WTC11 (cell line): ENCODE results near the gene TMCC1. TPM values are rescaled to one million over a fixed set of nuclear protein-coding genes. Genes with fewer than 3 reads are reported as not detected.

Experiments
- ATAC-seq: fragments of 200-7000 bp; cut with Tn5 transposase; 2 replicates; pipeline ENCODE4 v1.10.0; 2021; ENCODE audit warnings: mild to moderate bottlenecking, moderate library complexity
- CTCF ChIA-PET: fragments of 300-600 bp; sonication (Branson Sonifier 250); formaldehyde crosslinking; loops from one replicate; lab custom pipeline; 2021; ENCODE audit warnings: antibody characterized with exemption; lab: Charles Lee
- POLR2A ChIA-PET: fragments of 350-600 bp; sonication (Branson Sonifier 250); formaldehyde crosslinking; loops from one replicate; lab custom pipeline; 2021; ENCODE audit warnings: antibody characterized with exemption; lab: Charles Lee
- DNase-seq: peaks from one replicate; pipeline ENCODE4 v3.0.0; 2021; ENCODE audit warnings: low spot score
- H3K27ac Mint-ChIP-seq: 2 replicates; pipeline ENCODE4 v1.8.0; 2021; ENCODE audit warnings: mixed read lengths
- H3K27me3 Mint-ChIP-seq: 2 replicates; pipeline ENCODE4 v1.8.0; 2021; ENCODE audit warnings: low read depth, mild to moderate bottlenecking, moderate library complexity, mixed read lengths
- H3K36me3 Mint-ChIP-seq: 2 replicates; pipeline ENCODE4 v1.8.0; 2021; ENCODE audit warnings: mixed read lengths
- H3K4me1 Mint-ChIP-seq: 2 replicates; pipeline ENCODE4 v1.8.0; 2022; ENCODE audit warnings: mixed read lengths
- H3K4me3 Mint-ChIP-seq: 2 replicates; pipeline ENCODE4 v1.8.0; 2021; ENCODE audit warnings: mild to moderate bottlenecking, moderate library complexity, mixed read lengths
- H3K9me3 Mint-ChIP-seq: 2 replicates; pipeline ENCODE4 v1.8.0; 2021; ENCODE audit warnings: mixed read lengths
- ATF1 ChIP-seq: sonication (generic); formaldehyde crosslinking; IDR thresholded peaks from 2 replicates; pipeline ENCODE4 v1.8.1; 2023; ENCODE audit warnings: mild to moderate bottlenecking, moderate library complexity, missing genetic modification reagents
- CBFB ChIP-seq: sonication (generic); formaldehyde crosslinking; IDR thresholded peaks from 2 replicates; pipeline ENCODE4 v1.8.1; 2022; ENCODE audit warnings: mild to moderate bottlenecking, low read depth, missing genetic modification reagents
- CDX4 ChIP-seq: fragments of 250-450 bp; sonication (Bioruptor Pico); IDR thresholded peaks from 2 replicates; pipeline ENCODE4 v1.9.0; 2021; ENCODE audit warnings: moderate library complexity, mild to moderate bottlenecking, inconsistent platforms, borderline replicate concordance
- CREM ChIP-seq: sonication (generic); formaldehyde crosslinking; IDR thresholded peaks from 2 replicates; pipeline ENCODE4 v1.8.1; 2022; ENCODE audit warnings: mild to moderate bottlenecking, missing genetic modification reagents, moderate library complexity
- E2F5 ChIP-seq: sonication (generic); formaldehyde crosslinking; IDR thresholded peaks from 2 replicates; pipeline ENCODE4 v1.8.1; 2022; ENCODE audit warnings: mild to moderate bottlenecking, moderate library complexity, missing genetic modification reagents
- FOXK1 ChIP-seq: sonication (generic); formaldehyde crosslinking; IDR thresholded peaks from 2 replicates; pipeline ENCODE4 v1.8.0; 2022; ENCODE audit warnings: mild to moderate bottlenecking, moderate library complexity, missing genetic modification reagents
- GABPB1 ChIP-seq: sonication (generic); formaldehyde crosslinking; IDR thresholded peaks from 2 replicates; pipeline ENCODE4 v1.8.1; 2023; ENCODE audit warnings: mild to moderate bottlenecking, missing genetic modification reagents
- IRF2 ChIP-seq: sonication (generic); formaldehyde crosslinking; IDR thresholded peaks from 2 replicates; pipeline ENCODE4 v1.8.0; 2022; ENCODE audit warnings: low read depth, missing genetic modification reagents, borderline replicate concordance
- KAT7 ChIP-seq: sonication (generic); formaldehyde crosslinking; IDR thresholded peaks from 2 replicates; pipeline ENCODE4 v1.8.1; 2023; ENCODE audit warnings: missing genetic modification reagents, mild to moderate bottlenecking, borderline replicate concordance
- MLX ChIP-seq: sonication (generic); formaldehyde crosslinking; IDR thresholded peaks from 2 replicates; pipeline ENCODE4 v1.8.1; 2023; ENCODE audit warnings: mild to moderate bottlenecking, missing genetic modification reagents, moderate library complexity
- NFE2L1 ChIP-seq: sonication (generic); formaldehyde crosslinking; IDR thresholded peaks from 2 replicates; pipeline ENCODE4 v1.8.1; 2023; ENCODE audit warnings: missing genetic modification reagents
- NR1H2 ChIP-seq: sonication (generic); formaldehyde crosslinking; IDR thresholded peaks from 2 replicates; pipeline ENCODE4 v1.9.0; 2021; ENCODE audit warnings: mild to moderate bottlenecking, moderate library complexity, missing genetic modification reagents
- NR2C2 ChIP-seq: sonication (generic); formaldehyde crosslinking; IDR thresholded peaks from 2 replicates; pipeline ENCODE4 v1.8.0; 2022; ENCODE audit warnings: mild to moderate bottlenecking, missing genetic modification reagents
- SP1 ChIP-seq: sonication (generic); formaldehyde crosslinking; conservative IDR thresholded peaks from 2 replicates; pipeline ENCODE4 v1.8.1; 2022; ENCODE audit warnings: missing genetic modification reagents
- TCF7 ChIP-seq: sonication (generic); formaldehyde crosslinking; IDR thresholded peaks from 2 replicates; pipeline ENCODE4 v1.8.0; 2022; ENCODE audit warnings: mild to moderate bottlenecking, low read depth, missing genetic modification reagents, moderate library complexity
- TEAD1 ChIP-seq: sonication (generic); formaldehyde crosslinking; IDR thresholded peaks from 2 replicates; pipeline ENCODE4 v1.8.0; 2022; ENCODE audit warnings: mild to moderate bottlenecking, missing genetic modification reagents
- TEAD4 ChIP-seq: sonication (generic); formaldehyde crosslinking; IDR thresholded peaks from 2 replicates; pipeline ENCODE4 v1.8.0; 2022; ENCODE audit warnings: mild to moderate bottlenecking, missing genetic modification reagents
- TP53 ChIP-seq: sonication (generic); formaldehyde crosslinking; IDR thresholded peaks from 2 replicates; pipeline ENCODE4 v1.8.1; 2023; ENCODE audit warnings: mild to moderate bottlenecking, missing genetic modification reagents
- ZBTB21 ChIP-seq: sonication (generic); formaldehyde crosslinking; IDR thresholded peaks from 2 replicates; pipeline ENCODE4 v1.8.1; 2023; ENCODE audit warnings: mild to moderate bottlenecking, missing genetic modification reagents, borderline replicate concordance
- ZBTB43 ChIP-seq: sonication (generic); formaldehyde crosslinking; IDR thresholded peaks from 2 replicates; pipeline ENCODE4 v1.8.1; 2023; ENCODE audit warnings: mild to moderate bottlenecking, missing genetic modification reagents
- ZNF281 ChIP-seq: sonication (generic); formaldehyde crosslinking; IDR thresholded peaks from 2 replicates; pipeline ENCODE4 v1.8.0; 2023; ENCODE audit warnings: mild to moderate bottlenecking, missing genetic modification reagents
- total RNA-seq: library from RNA; stranded (reverse); gene quantifications from 3 replicates; pipeline ENCODE4 v1.2.3, GENCODE V29; 2021
- TF ChIP-seq, protein P1 (sequence below): sonication (generic); formaldehyde crosslinking; IDR thresholded peaks from 2 replicates; pipeline ENCODE4 v1.8.0; 2023; ENCODE audit warnings: missing genetic modification reagents, mild to moderate bottlenecking, borderline replicate concordance
- TF ChIP-seq, protein P2 (sequence below): sonication (generic); formaldehyde crosslinking; IDR thresholded peaks from 2 replicates; pipeline ENCODE4 v1.8.0; 2022; ENCODE audit warnings: mild to moderate bottlenecking, missing genetic modification reagents

The TMCC1 gene
- total RNA-seq, 1 experiment from 2014 or later: 29.3 TPM

DNA sequence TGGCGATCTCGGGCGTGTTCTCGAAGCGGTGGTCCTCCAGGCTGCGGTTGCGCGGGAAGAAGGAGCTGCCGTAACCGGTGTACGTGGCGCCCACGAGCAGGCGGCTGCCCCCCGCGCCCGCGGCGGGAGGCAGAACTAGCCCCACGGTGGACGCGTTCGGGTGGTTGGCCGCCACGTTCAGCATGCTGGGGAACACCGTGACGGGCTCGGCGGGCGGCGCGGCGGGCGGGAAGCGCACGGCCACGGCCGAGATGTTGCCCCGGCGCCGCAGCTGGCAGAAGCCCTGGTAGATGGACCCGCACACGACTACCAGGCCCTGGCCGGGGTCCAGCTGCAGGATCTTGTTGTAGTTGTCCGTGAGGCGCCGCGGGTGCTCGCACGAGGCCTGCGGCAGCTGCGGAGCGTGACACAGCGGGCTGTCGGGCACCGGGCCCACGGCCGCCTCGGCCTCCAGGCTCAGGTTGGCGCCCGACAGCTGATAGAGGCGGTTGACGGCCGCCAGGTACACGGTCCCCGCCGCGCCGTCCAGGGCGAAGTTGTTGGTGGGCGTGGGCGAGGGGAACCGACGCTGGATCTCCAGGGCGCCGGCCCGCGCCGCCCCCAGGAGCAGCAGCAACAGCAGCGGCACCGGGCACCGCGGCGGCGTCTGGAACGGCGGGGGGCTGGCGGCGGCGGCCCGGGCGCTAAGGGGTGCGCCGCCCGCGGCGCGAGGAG lies 287.4 kb downstream of the TMCC1 start (continued):
- TF ChIP-seq FOXK1 (CRISPR knock-in tag): no peak
- TF ChIP-seq, all 79 proteins: peak for 11

- DNase-seq (peak; percentile 70), ATAC-seq (peak; percentile 11)
- Mint-ChIP-seq H3K27ac (no peak overlapping the region; the same call in 1 of the 2 replicates), H3K36me3 (no peaks in the 10 kb centered on the region), H3K27me3 (peaks cover 39% of the 10 kb centered on the region), H3K4me1 (peaks cover 64% of the 10 kb centered on the region), H3K4me3 (peak overlapping the region; percentile 90), H3K9me3 (no peaks in the 10 kb centered on the region)
- ChIA-PET POLR2A (interaction anchor here (0.8 to 1.4 kb wide), 3 partner anchors 11 to 165 kb away, joined by 3 read pairs; partner anchors contain the start of genes IFT122 and MBD4), CTCF (interaction anchor here (0.6 to 4.3 kb wide), 12 partner anchors 9 to 329 kb away, joined by 3 to 40 read pairs (median 4); no protein-coding TSS in a partner anchor)
- TF ChIP-seq GABPB1 (CRISPR knock-in tag) (no peak), E2F5 (CRISPR knock-in tag) (peak; percentile 53; the same call in 1 of the 2 replicates), SP1 (CRISPR knock-in tag) (0 out of 2 replicates have a peak, but pooled peaks have one; percentile 11), NR2C2 (no peak), CBFB (CRISPR knock-in tag) (no peak), CDX4 (CRISPR knock-in tag) (no peak), ZBTB21 (CRISPR knock-in tag) (no peak), TEAD1 (CRISPR knock-in tag) (0 out of 2 replicates have a peak, but pooled peaks have one; percentile 32), ZNF281 (CRISPR knock-in tag) (no peak), ZBTB43 (CRISPR knock-in tag) (no peak), CREM (0 out of 2 replicates have a peak, but pooled peaks have one; percentile 22), ATF1 (no peak), KAT7 (CRISPR knock-in tag) (no peak), MLX (CRISPR knock-in tag) (no peak), NFE2L1 (peak; percentile 64; the same call in 1 of the 2 replicates), TCF7 (CRISPR knock-in tag) (no peak), TP53 (CRISPR knock-in tag) (peak; percentile 22; the same call in 1 of the 2 replicates), IRF2 (CRISPR knock-in tag) (0 out of 2 replicates have a peak, but pooled peaks have one; percentile 16), TEAD4 (CRISPR knock-in tag) (no peak), NR1H2 (CRISPR knock-in tag) (no peak)
- TF ChIP-seq, protein P1, sequence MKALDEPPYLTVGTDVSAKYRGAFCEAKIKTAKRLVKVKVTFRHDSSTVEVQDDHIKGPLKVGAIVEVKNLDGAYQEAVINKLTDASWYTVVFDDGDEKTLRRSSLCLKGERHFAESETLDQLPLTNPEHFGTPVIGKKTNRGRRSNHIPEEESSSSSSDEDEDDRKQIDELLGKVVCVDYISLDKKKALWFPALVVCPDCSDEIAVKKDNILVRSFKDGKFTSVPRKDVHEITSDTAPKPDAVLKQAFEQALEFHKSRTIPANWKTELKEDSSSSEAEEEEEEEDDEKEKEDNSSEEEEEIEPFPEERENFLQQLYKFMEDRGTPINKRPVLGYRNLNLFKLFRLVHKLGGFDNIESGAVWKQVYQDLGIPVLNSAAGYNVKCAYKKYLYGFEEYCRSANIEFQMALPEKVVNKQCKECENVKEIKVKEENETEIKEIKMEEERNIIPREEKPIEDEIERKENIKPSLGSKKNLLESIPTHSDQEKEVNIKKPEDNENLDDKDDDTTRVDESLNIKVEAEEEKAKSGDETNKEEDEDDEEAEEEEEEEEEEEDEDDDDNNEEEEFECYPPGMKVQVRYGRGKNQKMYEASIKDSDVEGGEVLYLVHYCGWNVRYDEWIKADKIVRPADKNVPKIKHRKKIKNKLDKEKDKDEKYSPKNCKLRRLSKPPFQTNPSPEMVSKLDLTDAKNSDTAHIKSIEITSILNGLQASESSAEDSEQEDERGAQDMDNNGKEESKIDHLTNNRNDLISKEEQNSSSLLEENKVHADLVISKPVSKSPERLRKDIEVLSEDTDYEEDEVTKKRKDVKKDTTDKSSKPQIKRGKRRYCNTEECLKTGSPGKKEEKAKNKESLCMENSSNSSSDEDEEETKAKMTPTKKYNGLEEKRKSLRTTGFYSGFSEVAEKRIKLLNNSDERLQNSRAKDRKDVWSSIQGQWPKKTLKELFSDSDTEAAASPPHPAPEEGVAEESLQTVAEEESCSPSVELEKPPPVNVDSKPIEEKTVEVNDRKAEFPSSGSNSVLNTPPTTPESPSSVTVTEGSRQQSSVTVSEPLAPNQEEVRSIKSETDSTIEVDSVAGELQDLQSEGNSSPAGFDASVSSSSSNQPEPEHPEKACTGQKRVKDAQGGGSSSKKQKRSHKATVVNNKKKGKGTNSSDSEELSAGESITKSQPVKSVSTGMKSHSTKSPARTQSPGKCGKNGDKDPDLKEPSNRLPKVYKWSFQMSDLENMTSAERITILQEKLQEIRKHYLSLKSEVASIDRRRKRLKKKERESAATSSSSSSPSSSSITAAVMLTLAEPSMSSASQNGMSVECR (CRISPR knock-in tag): no peak
- TF ChIP-seq, protein P2, sequence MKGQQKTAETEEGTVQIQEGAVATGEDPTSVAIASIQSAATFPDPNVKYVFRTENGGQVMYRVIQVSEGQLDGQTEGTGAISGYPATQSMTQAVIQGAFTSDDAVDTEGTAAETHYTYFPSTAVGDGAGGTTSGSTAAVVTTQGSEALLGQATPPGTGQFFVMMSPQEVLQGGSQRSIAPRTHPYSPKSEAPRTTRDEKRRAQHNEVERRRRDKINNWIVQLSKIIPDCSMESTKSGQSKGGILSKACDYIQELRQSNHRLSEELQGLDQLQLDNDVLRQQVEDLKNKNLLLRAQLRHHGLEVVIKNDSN (CRISPR knock-in tag): no peak
These were observed 288.1 kb downstream of the TMCC1 start for GRCh38 chr3:129605203-129605921.
